Forelimb muscle (tissue), 1 donor: ENCODE results near the gene SYNPR. TPM values are rescaled to one million over a fixed set of nuclear protein-coding genes. Genes with fewer than 3 reads are reported as not detected.
"Not testable (repeated sequence)": the region's sequence is repeated elsewhere in the genome, so short reads cannot be mapped to it uniquely, and the experiment has no call there.

Experiments used
- DNase-seq: peaks from one replicate; pipeline ENCODE4 v3.0.0-alpha.2; 2013; ENCODE audit warnings: low read depth
- polyA plus RNA-seq: library from polyadenylated mRNA; unstranded; fragments of 120-200 nt; gene quantifications from one replicate; pipeline ENCODE4 v1.2.1, GENCODE V29; 2013; ENCODE audit not compliant: insufficient read length

Gene SYNPR
- polyA plus RNA-seq = not detected

- DNase-seq = no peak
These were observed at the start of gene SYNPR for GRCh38 chr3:63278171-63279004. SYNPR (plus strand) TSS chr3:63278308.

GRCh38 chr3:63228677-63229076 is 49.4 kb upstream of the SYNPR start:
- DNase-seq = no peak

- no peak for DNase-seq
These were observed 48.0 kb upstream of the SYNPR start for GRCh38 chr3:63230146-63230545.

- DNase-seq = no peak
These were observed 46.5 kb upstream of the SYNPR start for GRCh38 chr3:63231643-63232042.

- DNase-seq = no peak
These were observed 45.2 kb upstream of the SYNPR start for GRCh38 chr3:63232764-63233396.

GRCh38 chr3:63240381-63240902 is 37.7 kb upstream of the SYNPR start:
- no peak for DNase-seq

GRCh38 chr3:63242124-63242523 is 36.0 kb upstream of the SYNPR start:
- no peak for DNase-seq

- no peak for DNase-seq
These were observed 33.6 kb upstream of the SYNPR start for GRCh38 chr3:63244486-63244885.

- DNase-seq = no peak
These were observed 32.3 kb upstream of the SYNPR start for GRCh38 chr3:63245726-63246241.

GRCh38 chr3:63248015-63248414 is 30.1 kb upstream of the SYNPR start:
- DNase-seq = no peak

GRCh38 chr3:63251499-63251898 is 26.6 kb upstream of the SYNPR start:
- no peak for DNase-seq

- not testable (repeated sequence) for DNase-seq
These were observed 22.3 kb upstream of the SYNPR start for GRCh38 chr3:63255819-63256218.

GRCh38 chr3:63264716-63265115 is 13.4 kb upstream of the SYNPR start:
- DNase-seq = no peak

- no peak for DNase-seq
These were observed 3.7 kb upstream of the SYNPR start for GRCh38 chr3:63274359-63274758.

- DNase-seq = no peak
These were observed 1.1 kb downstream of the SYNPR start for GRCh38 chr3:63279005-63279841.

- no peak for DNase-seq
These were observed 9.5 kb downstream of the SYNPR start for GRCh38 chr3:63287610-63288009.

- DNase-seq = no peak
These were observed 12.6 kb downstream of the SYNPR start for GRCh38 chr3:63290686-63291085.

GRCh38 chr3:63294332-63294731 is 16.2 kb downstream of the SYNPR start:
- no peak for DNase-seq

GRCh38 chr3:63295356-63295755 is 17.2 kb downstream of the SYNPR start:
- DNase-seq = no peak

GRCh38 chr3:63295806-63296205 is 17.7 kb downstream of the SYNPR start:
- DNase-seq = no peak

- DNase-seq = no peak
These were observed 18.1 kb downstream of the SYNPR start for GRCh38 chr3:63296249-63296648.

GRCh38 chr3:63303238-63303637 is 25.1 kb downstream of the SYNPR start:
- DNase-seq = no peak
